ENCODE measurements around the gene PRDM15. TPM values are rescaled to one million over a fixed set of nuclear protein-coding genes. Genes with fewer than 3 reads are reported as not detected.

PRDM15 gene
- total RNA-seq, 2 experiments from 2014 or later = 10.4 to 12.0 TPM

DNA sequence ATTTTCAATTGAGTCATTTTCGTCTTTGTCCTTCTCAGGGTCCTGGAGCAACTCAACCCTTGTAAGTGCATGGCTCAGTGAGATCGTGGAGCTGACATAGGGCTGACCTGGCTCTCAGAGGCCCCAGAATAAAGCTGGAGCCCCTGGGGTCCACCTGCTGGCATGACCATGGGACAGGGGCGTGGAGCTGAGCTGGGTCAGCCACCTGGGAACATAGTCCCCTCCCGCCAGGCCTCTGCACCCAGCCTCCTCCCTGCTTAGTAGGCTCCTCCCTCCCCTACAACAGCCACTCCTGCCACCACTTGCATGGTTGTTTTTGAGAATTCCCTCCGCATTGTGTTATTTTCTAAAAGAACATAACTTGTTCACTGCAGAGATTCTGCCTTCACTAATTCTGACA is 109.2 kb downstream of the PRDM15 start:
- TF ChIP-seq, protein P1, sequence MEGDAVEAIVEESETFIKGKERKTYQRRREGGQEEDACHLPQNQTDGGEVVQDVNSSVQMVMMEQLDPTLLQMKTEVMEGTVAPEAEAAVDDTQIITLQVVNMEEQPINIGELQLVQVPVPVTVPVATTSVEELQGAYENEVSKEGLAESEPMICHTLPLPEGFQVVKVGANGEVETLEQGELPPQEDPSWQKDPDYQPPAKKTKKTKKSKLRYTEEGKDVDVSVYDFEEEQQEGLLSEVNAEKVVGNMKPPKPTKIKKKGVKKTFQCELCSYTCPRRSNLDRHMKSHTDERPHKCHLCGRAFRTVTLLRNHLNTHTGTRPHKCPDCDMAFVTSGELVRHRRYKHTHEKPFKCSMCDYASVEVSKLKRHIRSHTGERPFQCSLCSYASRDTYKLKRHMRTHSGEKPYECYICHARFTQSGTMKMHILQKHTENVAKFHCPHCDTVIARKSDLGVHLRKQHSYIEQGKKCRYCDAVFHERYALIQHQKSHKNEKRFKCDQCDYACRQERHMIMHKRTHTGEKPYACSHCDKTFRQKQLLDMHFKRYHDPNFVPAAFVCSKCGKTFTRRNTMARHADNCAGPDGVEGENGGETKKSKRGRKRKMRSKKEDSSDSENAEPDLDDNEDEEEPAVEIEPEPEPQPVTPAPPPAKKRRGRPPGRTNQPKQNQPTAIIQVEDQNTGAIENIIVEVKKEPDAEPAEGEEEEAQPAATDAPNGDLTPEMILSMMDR (IDR thresholded peaks at IDR 0.05) = no peak
- Histone ChIP-seq H3K4me1 (ENCODE audit: insufficient read depth, low read length) (peaks cover 36% of the 10 kb centered on the region), H3K4me3 (ENCODE audit: low read length) (no peak overlapping the region), H3K36me3 (ENCODE audit: insufficient read depth, low read length) (no peaks in the 10 kb centered on the region), H3K27ac (ENCODE audit: low read depth in 1 of 2, low read length in 2 of 2) (no peak overlapping the region), H3K9me3 (ENCODE audit: control insufficient read depth in 1 of 2, insufficient read depth in 1 of 2, low read length in 2 of 2) (peaks cover 0 to 10% of the 10 kb centered on the region in 2 experiments), H3K27me3 (ENCODE audit: control insufficient read depth in 1 of 2, insufficient read depth in 2 of 2, low read length in 2 of 2) (peaks cover 33 to 56% of the 10 kb centered on the region in 2 experiments)
- ATAC-seq (ENCODE audit: poor library complexity) (no peak), DNase-seq (no peak)
- no peaks in the 10 kb centered on the region for H3K36me3 Mint-ChIP-seq (ENCODE audit: low read depth)
- H3K4me1 Mint-ChIP-seq (ENCODE audit: low read depth) = peaks cover 33% of the 10 kb centered on the region
- H3K27me3 Mint-ChIP-seq = peaks cover 83% of the 10 kb centered on the region
- intact Hi-C loops (cut with DNase I, micrococcal nuclease) = no loop called here
- CTCF ChIA-PET = no interaction called here
- POLR2A ChIA-PET = interaction anchor here (1.0 kb wide), 1 partner anchor 9 kb away, joined by 3 read pairs; no protein-coding TSS in a partner anchor
- H3K9me3 Mint-ChIP-seq = no peaks in the 10 kb centered on the region
- H3K27ac Mint-ChIP-seq = no peak overlapping the region
- H3K4me3 Mint-ChIP-seq = peak overlapping the region; percentile 43

DNA sequence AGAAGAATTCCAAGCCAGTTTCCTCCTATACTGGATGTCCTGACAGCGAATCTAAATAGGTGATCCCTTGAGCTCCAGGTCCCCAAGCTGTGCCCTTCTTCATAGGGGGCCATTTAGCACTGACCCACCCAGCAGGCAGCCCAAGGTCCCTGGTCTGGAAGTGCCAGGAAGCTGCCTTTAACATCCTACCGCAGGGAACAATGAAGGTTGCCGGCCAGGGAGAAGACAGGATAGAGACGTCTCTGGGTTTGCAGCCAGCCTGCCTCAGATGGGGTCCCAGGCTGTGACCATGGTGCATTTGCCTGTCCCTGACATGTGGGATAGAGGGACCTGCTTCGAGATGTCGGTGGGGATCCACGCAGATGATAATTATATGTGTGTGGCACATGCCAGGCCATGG is 109.6 kb downstream of the PRDM15 start:
- Histone ChIP-seq H3K4me3 (ENCODE audit: low read length) (no peak overlapping the region), H3K27me3 (ENCODE audit: control insufficient read depth in 1 of 2, insufficient read depth in 2 of 2, low read length in 2 of 2) (peaks cover 36 to 59% of the 10 kb centered on the region in 2 experiments), H3K27ac (ENCODE audit: low read depth in 1 of 2, low read length in 2 of 2) (no peak overlapping the region), H3K36me3 (ENCODE audit: insufficient read depth, low read length) (no peaks in the 10 kb centered on the region), H3K9me3 (ENCODE audit: control insufficient read depth in 1 of 2, insufficient read depth in 1 of 2, low read length in 2 of 2) (peaks cover 0 to 10% of the 10 kb centered on the region in 2 experiments), H3K4me1 (ENCODE audit: insufficient read depth, low read length) (peaks cover 36% of the 10 kb centered on the region)
- peaks cover 36% of the 10 kb centered on the region for H3K4me1 Mint-ChIP-seq (ENCODE audit: low read depth)
- peaks cover 83% of the 10 kb centered on the region for H3K27me3 Mint-ChIP-seq
- DNase-seq = no peak
- no peaks in the 10 kb centered on the region for H3K9me3 Mint-ChIP-seq
- intact Hi-C loops (cut with DNase I, micrococcal nuclease) = no loop called here
- ChIA-PET POLR2A (no interaction called here), CTCF (no interaction called here)
- H3K4me3 Mint-ChIP-seq = peak overlapping the region; percentile 23
- TF ChIP-seq, protein P1 (IDR thresholded peaks at IDR 0.05) = no peak
- no peaks in the 10 kb centered on the region for H3K36me3 Mint-ChIP-seq (ENCODE audit: low read depth)
- no peak for ATAC-seq (ENCODE audit: poor library complexity)
- H3K27ac Mint-ChIP-seq = no peak overlapping the region

DNA sequence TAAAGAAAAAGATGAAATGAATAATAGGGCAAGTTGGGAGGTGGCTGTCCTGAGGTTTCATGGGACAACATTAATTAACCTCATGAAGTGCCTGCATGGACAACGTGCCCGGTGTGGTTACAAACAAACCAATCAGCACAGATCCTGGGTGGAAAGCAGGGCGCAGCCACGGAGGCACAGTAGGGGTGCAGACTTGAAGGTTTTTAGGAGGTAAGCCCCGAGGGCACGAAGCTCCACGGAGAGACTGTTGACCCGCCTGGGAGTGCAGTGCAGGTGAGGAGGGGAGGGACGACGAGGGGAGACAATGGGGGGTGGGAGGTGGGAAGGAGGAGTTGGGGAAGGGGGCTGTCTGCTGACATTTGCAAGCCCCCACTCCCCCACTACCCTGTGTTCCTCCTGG is 110.0 kb downstream of the PRDM15 start:
- intact Hi-C loops (cut with DNase I, micrococcal nuclease) = no loop called here
- POLR2A ChIA-PET = interaction anchor here (1.0 kb wide), 1 partner anchor 10 kb away, joined by 3 read pairs; no protein-coding TSS in a partner anchor

More for the DNA sequence above, 110.0 kb downstream of the PRDM15 start:
- CTCF ChIA-PET = no interaction called here
- Mint-ChIP-seq H3K36me3 (ENCODE audit: low read depth) (no peaks in the 10 kb centered on the region), H3K9me3 (no peaks in the 10 kb centered on the region), H3K27me3 (peaks cover 84% of the 10 kb centered on the region), H3K27ac (peak overlapping the region; percentile 15), H3K4me3 (peak overlapping the region; percentile 86), H3K4me1 (ENCODE audit: low read depth) (peaks cover 36% of the 10 kb centered on the region)
- peaks cover 40 to 63% of the 10 kb centered on the region in 2 experiments for H3K27me3 ChIP-seq (ENCODE audit: control insufficient read depth in 1 of 2, insufficient read depth in 2 of 2, low read length in 2 of 2)
- TF ChIP-seq, protein P1 (IDR thresholded peaks at IDR 0.05) = no peak
- peaks cover 0 to 10% of the 10 kb centered on the region in 2 experiments for H3K9me3 ChIP-seq (ENCODE audit: control insufficient read depth in 1 of 2, insufficient read depth in 1 of 2, low read length in 2 of 2)
- DNase-seq = no peak
- H3K4me3 ChIP-seq (ENCODE audit: low read length) = peak overlapping the region; percentile 48
- H3K36me3 ChIP-seq (ENCODE audit: insufficient read depth, low read length) = no peaks in the 10 kb centered on the region
- no peak overlapping the region for H3K27ac ChIP-seq (ENCODE audit: low read depth in 1 of 2, low read length in 2 of 2)
- peaks cover 36% of the 10 kb centered on the region for H3K4me1 ChIP-seq (ENCODE audit: insufficient read depth, low read length)
- no peak for ATAC-seq (ENCODE audit: poor library complexity)
